ENCODE results near the gene C14orf132.
"Not testable (repeated sequence)": the region's sequence is repeated elsewhere in the genome, so short reads cannot be mapped to it uniquely, and the experiment has no call there.

C14orf132 gene

GRCh38 chr14:96038920-96039632 is at the start of gene C14orf132:
Gene C14orf132, plus strand, starts transcription at chr14:96039362. Its CDS starts 139 bp downstream, at chr14:96039501.
- DNase-seq = peak; percentile 49

GRCh38 chr14:95993768-95994592 is 45.2 kb upstream of the C14orf132 start:
- peak; percentile 89 for DNase-seq

- DNase-seq = no peak
These were observed 44.6 kb upstream of the C14orf132 start for GRCh38 chr14:95994593-95994928.

DNA sequence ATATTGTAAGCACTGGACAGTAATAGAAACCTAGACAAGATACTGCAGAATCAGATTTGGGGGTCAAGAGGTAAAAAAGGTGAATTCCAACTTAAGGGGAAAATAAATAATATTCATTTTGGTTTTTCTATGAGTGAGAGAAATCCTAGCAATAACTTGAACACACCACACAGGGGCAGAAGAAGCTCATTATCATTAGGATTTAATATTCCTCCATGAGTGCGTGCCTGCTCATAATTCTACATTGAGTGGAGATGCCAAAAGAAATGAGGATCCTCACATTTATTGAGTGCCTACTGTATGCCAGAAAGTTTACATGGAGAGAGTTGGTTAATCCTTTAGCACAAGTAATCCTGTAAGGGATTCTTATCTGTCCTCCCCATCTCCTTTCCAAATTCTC is 40.5 kb upstream of the C14orf132 start:
- peak; percentile 55 for DNase-seq

GRCh38 chr14:96001866-96002497 is 37.2 kb upstream of the C14orf132 start:
- DNase-seq = peak; percentile 62

GRCh38 chr14:96002498-96002884 is 36.7 kb upstream of the C14orf132 start:
- no peak for DNase-seq

DNA sequence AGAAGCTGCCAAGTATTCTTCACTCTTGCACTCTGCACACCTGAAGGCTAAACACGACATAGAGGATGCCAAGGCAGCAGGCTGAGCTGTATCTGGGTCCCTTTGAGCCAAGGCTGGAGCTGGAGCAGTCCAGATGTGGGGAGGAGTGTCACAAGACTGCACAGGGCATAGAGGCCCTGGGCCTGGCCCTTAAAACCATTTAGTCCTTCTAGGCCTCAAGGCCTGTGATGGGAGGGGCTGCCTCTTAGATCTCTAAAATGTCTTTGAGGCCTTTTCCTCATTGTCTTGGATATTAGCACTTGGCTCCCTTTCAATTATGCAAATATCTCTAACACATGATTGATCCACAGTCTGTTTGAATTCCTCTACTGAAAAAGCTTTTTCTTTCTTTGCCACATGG is 28.0 kb upstream of the C14orf132 start:
- no peak for DNase-seq

DNA sequence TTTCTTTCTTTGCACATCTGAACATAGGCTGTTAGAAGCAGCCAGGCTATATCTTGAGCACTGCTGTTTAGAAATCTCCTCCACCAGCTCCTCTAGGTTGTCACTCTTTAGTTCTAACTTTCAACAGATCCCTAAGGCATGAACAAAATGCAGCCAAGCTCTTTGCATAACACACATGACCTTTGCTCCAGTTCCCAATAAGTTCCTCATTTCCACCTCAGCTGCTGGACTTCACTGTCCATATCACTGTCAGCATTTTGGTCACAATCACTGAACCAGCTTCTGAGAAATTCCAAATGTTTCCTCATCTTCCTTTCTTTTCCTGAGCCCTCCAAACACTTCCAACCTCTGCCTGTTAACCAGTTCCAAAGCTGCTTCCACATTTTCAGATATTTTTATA is 27.6 kb upstream of the C14orf132 start:
- DNase-seq = no peak

DNA sequence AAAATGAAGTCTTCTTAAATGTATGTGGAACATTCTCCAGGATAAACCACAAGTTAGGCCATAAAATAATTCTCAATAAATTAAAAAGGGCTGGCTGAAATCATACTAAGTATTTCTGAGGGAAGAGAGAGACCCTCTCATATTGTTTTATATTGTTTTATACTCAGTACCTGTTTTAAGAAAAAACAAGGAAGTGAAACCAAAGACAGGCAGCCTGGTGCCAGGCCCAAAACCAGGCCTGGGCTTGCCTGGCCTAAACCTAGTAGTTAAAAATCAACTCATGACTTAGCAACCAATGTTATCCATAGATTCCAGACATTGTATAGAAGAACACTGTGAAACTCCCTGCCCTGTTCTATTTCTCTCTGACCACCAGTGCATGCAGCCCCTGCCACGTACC is 26.4 kb upstream of the C14orf132 start:
- not testable (repeated sequence) for DNase-seq

GRCh38 chr14:96014176-96014575 is 25.0 kb upstream of the C14orf132 start:
- DNase-seq = no peak

GRCh38 chr14:96016501-96017160 is 22.5 kb upstream of the C14orf132 start:
- peak; percentile 83 for DNase-seq

DNA sequence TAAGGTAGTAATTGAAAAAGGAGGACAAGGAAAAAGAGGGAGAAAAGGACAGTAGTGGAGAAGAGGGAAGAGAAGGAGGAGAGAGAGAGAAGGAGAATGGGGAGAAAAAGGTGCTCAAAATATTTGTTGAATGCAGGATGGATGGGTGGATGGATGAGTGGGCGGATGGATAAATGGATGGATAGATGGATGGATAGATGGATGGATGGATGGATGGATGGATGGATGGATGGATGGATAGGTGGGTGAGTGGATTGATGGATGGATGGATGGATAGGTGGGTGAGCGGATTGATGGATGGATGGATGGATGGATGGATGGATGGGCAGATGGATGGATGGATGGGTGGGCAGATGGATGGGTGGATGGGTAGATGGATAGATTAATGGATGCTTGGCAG is 21.3 kb upstream of the C14orf132 start:
- no peak for DNase-seq

DNA sequence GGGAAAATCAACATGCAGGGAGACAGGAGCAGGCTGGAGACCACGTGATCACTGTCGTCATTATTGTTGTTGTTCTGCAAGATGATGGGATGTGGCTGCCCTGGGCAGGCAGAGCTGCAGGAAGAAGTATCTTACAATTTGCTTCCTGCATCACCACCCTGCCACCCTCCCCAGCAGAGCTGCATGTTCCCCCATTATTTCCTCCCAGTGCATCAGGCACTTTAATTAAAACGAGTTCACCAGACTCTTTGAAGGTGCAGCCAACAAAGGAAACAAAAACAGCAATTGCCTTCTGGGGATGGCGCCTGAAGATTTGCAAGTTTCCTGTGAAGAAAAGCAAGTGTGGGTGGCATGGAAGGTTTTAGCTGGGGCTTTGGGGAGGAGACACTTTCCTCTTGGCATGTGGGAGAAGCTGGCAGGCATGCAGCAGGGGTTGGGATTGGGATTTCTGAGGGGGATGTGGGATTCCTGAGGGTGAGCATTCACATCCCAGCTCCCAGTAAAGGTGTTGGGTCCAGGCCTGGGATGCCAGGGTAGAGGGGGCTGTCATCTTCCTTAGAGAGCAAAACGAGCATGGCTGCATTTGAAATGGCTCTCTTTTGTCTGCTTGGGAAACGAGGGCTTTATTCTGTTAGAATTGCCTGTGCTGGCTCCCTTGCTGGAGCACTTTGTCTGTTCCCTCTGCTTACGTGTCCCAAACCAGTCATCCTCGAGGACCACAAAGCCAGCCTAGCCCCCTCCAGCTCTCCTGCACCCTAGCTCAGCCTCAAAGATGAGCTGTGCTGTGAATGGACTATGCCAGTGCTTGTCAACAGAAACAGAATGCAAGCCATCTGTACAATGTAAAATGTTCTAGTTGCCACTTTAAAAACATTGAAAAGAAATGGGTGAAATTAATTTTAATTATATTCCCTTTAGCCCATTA is 11.5 kb upstream of the C14orf132 start:
- no peak for DNase-seq

GRCh38 chr14:96029089-96029645 is 10.0 kb upstream of the C14orf132 start:
- DNase-seq = no peak

GRCh38 chr14:96030108-96030760 is 8.9 kb upstream of the C14orf132 start:
- no peak for DNase-seq

DNA sequence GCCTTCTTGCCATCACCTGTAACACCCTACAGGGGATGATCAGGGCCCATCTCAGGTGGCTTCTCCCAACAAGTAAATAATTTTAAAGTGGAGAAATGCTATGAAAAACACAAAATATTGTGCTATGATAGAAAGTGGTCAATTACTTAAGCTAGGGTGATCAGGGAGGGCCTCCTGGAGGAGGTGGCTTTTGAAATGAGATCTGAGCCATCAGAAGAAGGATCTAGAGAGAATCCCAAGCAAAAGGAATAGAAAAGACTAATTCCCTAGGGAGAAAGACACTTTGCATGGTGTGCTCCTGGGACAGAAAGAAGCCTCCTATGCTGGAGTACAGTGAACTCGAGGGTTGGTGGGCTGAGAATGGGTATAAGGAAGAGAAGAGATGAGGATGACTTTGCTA is 7.5 kb upstream of the C14orf132 start:
- DNase-seq = no peak

GRCh38 chr14:96035456-96035855 is 3.7 kb upstream of the C14orf132 start:
- no peak for DNase-seq

DNA sequence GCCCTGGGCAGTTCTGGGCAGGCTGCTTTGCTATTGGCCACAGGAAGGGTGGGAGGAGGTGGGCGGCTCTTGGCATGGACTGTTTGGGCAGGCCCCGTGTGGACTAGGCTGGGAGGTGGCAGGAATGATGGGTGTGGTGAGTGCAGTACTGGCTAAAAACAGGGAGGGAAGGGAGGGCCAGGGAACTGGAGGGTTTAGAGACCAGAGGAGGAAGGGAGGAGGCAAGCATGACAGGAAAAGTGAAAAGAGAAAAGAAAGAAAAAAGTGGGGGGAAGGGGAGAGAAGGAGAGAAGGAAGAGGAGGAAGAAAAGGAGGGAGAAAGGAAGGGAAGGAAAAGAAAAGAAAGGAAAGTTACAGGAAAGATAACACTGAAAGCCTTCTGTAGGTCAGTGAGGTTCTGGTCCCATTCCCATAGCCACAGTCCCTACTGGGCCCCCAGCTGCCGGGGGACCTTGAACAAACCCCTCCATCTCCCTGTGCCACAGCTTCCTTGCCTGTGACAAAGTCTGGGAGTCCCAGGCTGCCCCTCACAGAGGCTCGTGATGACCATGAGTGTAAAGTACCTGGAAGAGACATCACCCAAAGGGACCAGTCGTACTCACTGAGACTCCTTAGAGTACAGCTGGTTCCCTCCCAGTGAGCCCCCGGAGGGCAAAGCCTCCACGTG is 1.1 kb upstream of the C14orf132 start:
- DNase-seq = peak; percentile 45

- DNase-seq = no peak
These were observed 623 bp upstream of the C14orf132 start for GRCh38 chr14:96038558-96038919.

- DNase-seq = peak; percentile 52
These were observed 610 bp downstream of the C14orf132 start for GRCh38 chr14:96039633-96040311.

Measured in COR-L47 (cell line).